ENCODE data around the gene LMNTD2.

DNA sequence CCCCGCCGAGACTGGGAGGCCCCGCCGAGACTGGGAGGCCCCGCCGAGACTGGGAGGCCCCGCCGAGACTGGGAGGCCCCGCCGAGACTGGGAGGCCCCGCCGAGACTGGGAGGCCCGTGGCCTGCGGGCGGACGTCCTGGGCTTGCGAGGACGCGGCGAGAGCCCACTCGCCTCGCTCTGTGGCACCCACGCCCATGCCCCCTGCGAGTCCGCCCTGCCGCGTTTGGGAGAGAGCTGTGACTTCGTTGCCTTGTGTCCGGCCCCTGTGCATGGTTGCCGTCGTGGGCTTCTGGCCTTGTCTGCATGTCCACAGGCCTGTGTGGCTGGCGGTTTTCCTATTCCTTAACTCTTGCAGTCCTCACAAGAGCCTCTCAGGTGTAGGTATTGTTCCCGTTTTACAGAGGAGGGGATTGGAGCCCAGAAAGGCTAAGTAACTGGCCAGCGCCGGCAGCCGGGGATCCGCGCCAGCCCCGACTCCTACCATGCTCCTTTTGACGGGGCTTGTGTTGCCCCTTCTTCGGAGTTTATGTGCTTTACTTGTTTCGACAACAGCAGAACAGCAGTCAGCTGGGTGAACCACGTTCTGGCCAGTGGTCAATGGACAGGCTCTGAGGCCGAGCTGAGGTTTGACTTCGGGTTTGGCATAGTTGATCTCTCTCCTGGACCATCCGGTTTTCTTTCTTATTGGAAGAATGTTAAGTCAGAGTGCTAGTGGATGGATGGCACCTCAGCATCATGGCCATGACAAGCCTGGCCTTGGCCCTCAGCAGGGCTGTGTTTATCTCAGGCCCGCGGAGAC, 16.5 kb upstream of the LMNTD2 start:
- TF ChIP-seq, protein P1, sequence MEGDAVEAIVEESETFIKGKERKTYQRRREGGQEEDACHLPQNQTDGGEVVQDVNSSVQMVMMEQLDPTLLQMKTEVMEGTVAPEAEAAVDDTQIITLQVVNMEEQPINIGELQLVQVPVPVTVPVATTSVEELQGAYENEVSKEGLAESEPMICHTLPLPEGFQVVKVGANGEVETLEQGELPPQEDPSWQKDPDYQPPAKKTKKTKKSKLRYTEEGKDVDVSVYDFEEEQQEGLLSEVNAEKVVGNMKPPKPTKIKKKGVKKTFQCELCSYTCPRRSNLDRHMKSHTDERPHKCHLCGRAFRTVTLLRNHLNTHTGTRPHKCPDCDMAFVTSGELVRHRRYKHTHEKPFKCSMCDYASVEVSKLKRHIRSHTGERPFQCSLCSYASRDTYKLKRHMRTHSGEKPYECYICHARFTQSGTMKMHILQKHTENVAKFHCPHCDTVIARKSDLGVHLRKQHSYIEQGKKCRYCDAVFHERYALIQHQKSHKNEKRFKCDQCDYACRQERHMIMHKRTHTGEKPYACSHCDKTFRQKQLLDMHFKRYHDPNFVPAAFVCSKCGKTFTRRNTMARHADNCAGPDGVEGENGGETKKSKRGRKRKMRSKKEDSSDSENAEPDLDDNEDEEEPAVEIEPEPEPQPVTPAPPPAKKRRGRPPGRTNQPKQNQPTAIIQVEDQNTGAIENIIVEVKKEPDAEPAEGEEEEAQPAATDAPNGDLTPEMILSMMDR (IDR thresholded peaks at IDR 0.05), result no peak
- no peak for TF ChIP-seq ZFX (IDR thresholded peaks at IDR 0.05; ENCODE audit: borderline replicate concordance)
